CD14-positive monocyte (primary cell): Measurements from ENCODE around the gene UNKL. TPM values are rescaled to one million over a fixed set of nuclear protein-coding genes. Genes with fewer than 3 reads are reported as not detected.

Experiments used
- DNase-seq, 3 donors: peaks; one replicate each; pipeline ENCODE4 v3.0.0-alpha.2; 2011 to 2022
- H2AFZ ChIP-seq: 2 replicates; pipeline ENCODE4 v1.6.0; 2012; ENCODE audit warnings: mild to moderate bottlenecking, low read depth, low read length, inconsistent platforms; ENCODE audit not compliant: insufficient read depth, poor library complexity, severe bottlenecking
- H3K27ac ChIP-seq, 2 donors: 1 replicate in 1 of 2; 2 replicates in 1 of 2; pipeline ENCODE4 v1.5.1; 2012 to 2013; ENCODE audit warnings: low read length in 2 of 2, control low read depth in 1 of 2, inconsistent platforms in 1 of 2, low read depth in 1 of 2, mild to moderate bottlenecking in 1 of 2
- H3K27me3 ChIP-seq, 2 donors: one replicate each; pipeline versions ENCODE4 v1.6.0 to v1.6.1; 2011 to 2013; ENCODE audit warnings: low read length in 2 of 2; ENCODE audit not compliant: control insufficient read depth in 2 of 2, insufficient read depth in 2 of 2
- H3K36me3 ChIP-seq, 2 donors: replicated peaks in 1 of 2; 1 replicate in 1 of 2; 2 replicates in 1 of 2; pipeline versions ENCODE4 v1.5.1 to v1.6.1; 2012 to 2013; ENCODE audit warnings: low read length in 2 of 2, control low read depth in 1 of 2, inconsistent platforms in 1 of 2, mild to moderate bottlenecking in 1 of 2; ENCODE audit not compliant: insufficient read depth in 2 of 2, control insufficient read depth in 1 of 2
- H3K4me1 ChIP-seq, 2 donors: 1 replicate in 1 of 2; 2 replicates in 1 of 2; pipeline versions ENCODE4 v1.5.1 to v1.6.1; 2012 to 2013; ENCODE audit warnings: low read length in 2 of 2, control low read depth in 1 of 2, inconsistent platforms in 1 of 2, mild to moderate bottlenecking in 1 of 2, moderate library complexity in 1 of 2; ENCODE audit not compliant: insufficient read depth in 2 of 2, control insufficient read depth in 1 of 2
- H3K4me2 ChIP-seq: replicated peaks from 2 replicates; pipeline ENCODE3; 2012; ENCODE audit warnings: low read length, moderate library complexity, mild to moderate bottlenecking; ENCODE audit not compliant: poor library complexity, severe bottlenecking; ENCODE audit errors: extremely low read depth
- H3K4me3 ChIP-seq, 3 experiments: fragments of 200-600 bp in 1 of 3; sonication (generic) in 1 of 3; replicated peaks in 1 of 3; 1 replicate in 2 of 3; 2 replicates in 1 of 3; pipeline ENCODE4 v1.5.1; 2011 to 2013; ENCODE audit warnings: low read length in 3 of 3, mild to moderate bottlenecking in 3 of 3, control low read depth in 2 of 3, low read depth in 2 of 3, inconsistent platforms in 1 of 3, moderate library complexity in 1 of 3
- H3K79me2 ChIP-seq: 2 replicates; pipeline ENCODE4 v1.6.0; 2012; ENCODE audit warnings: mild to moderate bottlenecking, control low read depth, inconsistent platforms, low read length, moderate library complexity; ENCODE audit not compliant: insufficient read depth
- H3K9ac ChIP-seq: 2 replicates; pipeline ENCODE4 v1.6.0; 2017; ENCODE audit warnings: low read length, mild to moderate bottlenecking; ENCODE audit not compliant: insufficient read depth, poor library complexity, severe bottlenecking
- H3K9me3 ChIP-seq, 2 donors: replicated peaks in 1 of 2; 1 replicate in 1 of 2; 2 replicates in 1 of 2; pipeline versions ENCODE4 v1.5.1 to v1.6.1; 2012 to 2013; ENCODE audit warnings: low read length in 2 of 2, control low read depth in 1 of 2; ENCODE audit not compliant: control insufficient read depth in 1 of 2, insufficient read depth in 1 of 2
- H4K20me1 ChIP-seq: 2 replicates; pipeline ENCODE4 v1.6.0; 2012; ENCODE audit warnings: mild to moderate bottlenecking, low read length, control low read depth, moderate library complexity; ENCODE audit not compliant: insufficient read depth
- H3K27ac Mint-ChIP-seq, 7 donors: one replicate each; pipeline ENCODE4 v1.8.0; 2020; ENCODE audit warnings: mild to moderate bottlenecking in 7 of 7, mixed read lengths in 7 of 7, moderate library complexity in 6 of 7, inconsistent platforms in 2 of 7
- H3K27me3 Mint-ChIP-seq, 3 donors: one replicate each; pipeline ENCODE4 v1.8.0; 2021 to 2022; ENCODE audit warnings: low read depth in 3 of 3, mild to moderate bottlenecking in 3 of 3, mixed read lengths in 3 of 3, moderate library complexity in 3 of 3, inconsistent platforms in 1 of 3
- H3K36me3 Mint-ChIP-seq, 2 donors: one replicate each; pipeline ENCODE4 v1.8.0; 2020; ENCODE audit warnings: mixed read lengths in 2 of 2, inconsistent platforms in 1 of 2, mild to moderate bottlenecking in 1 of 2
- H3K4me1 Mint-ChIP-seq: one replicate; pipeline ENCODE4 v1.8.0; 2020; ENCODE audit warnings: mild to moderate bottlenecking, mixed read lengths
- H3K4me3 Mint-ChIP-seq, 2 donors: one replicate each; pipeline ENCODE4 v1.8.0; 2020; ENCODE audit warnings: mild to moderate bottlenecking in 2 of 2, mixed read lengths in 2 of 2, moderate library complexity in 1 of 2
- H3K9me3 Mint-ChIP-seq, 7 donors: one replicate each; pipeline ENCODE4 v1.8.0; 2020 to 2022; ENCODE audit warnings: mixed read lengths in 7 of 7, mild to moderate bottlenecking in 6 of 7, moderate library complexity in 6 of 7, inconsistent platforms in 2 of 7
- WGBS: methylation state at CpG from one replicate; pipeline ENCODE4 v1.1.5; 2013; ENCODE audit warnings: missing lambda C conversion rate; ENCODE audit not compliant: insufficient coverage; 5-methylcytosine and 5-hydroxymethylcytosine counted together
- intact Hi-C, 2 donors: fragments of 100-400 bp; cut with micrococcal nuclease; formaldehyde crosslinking; loops; one replicate each; pipeline versions ENCODE4 v1.15.0 to v1.15.1; 2023
- polyA plus RNA-seq, 3 donors: library from polyadenylated mRNA; depleted of rRNA in 1 of 3; unstranded in 2 of 3; stranded (reverse) in 1 of 3; fragments of 300-500 nt in 2 of 3; fragments of >200 nt in 1 of 3; fragmentation: Illumina TruSeq in 2 of 3; gene quantifications; 1 replicate in 2 of 3; 2 replicates in 1 of 3; pipeline ENCODE4 v1.2.3, GENCODE V29; 2012 to 2021
- TF ChIP-seq, protein P1 (sequence below): fragments of 200-600 bp; IDR thresholded peaks from one replicate; pipeline ENCODE4 v1.8.0; 2022; ENCODE audit warnings: antibody characterized with exemption, mild to moderate bottlenecking

Gene UNKL
- polyA plus RNA-seq, 3 donors, result 1.2 to 19.9 (median 2.2) TPM

DNA sequence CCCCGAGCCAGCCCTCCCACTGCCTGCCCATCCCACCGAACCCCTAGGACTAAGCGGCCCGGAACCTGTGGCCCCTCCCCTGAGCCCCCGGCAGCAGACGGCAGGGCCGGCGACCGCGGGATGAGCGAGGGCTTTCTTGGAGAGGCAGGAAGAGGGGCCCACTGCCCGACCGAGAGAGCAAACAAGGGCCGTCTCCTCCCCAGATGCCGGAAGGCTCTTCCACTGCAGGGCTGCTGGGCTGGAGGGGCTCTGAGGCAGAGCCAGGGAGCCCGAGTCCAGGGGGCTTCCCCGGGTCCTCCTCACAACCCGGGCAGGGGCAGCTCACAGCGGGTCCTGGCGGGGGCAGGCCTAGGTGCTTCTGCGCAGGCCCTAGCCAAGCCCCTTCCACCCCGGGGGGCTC, 19.3 kb upstream of the UNKL start:
- Histone ChIP-seq H3K4me2 (no peak overlapping the region), H3K27ac (no peak overlapping the region), H3K9ac (no peak overlapping the region), H4K20me1 (no peaks in the 10 kb centered on the region), H2AFZ (no peak overlapping the region), H3K27me3 (peaks cover 0 to 30% of the 10 kb centered on the region in 2 donors), H3K4me3 (no peak overlapping the region), H3K9me3 (no peaks in the 10 kb centered on the region), H3K4me1 (peaks cover 1 to 15% of the 10 kb centered on the region in 2 donors), H3K36me3 (peaks cover 0 to 4% of the 10 kb centered on the region in 2 donors), H3K79me2 (no peaks in the 10 kb centered on the region)
- Mint-ChIP-seq H3K27ac (no peak overlapping the region), H3K27me3 (peaks cover 7 to 37% (median 7%) of the 10 kb centered on the region in 3 donors), H3K4me3 (no peak overlapping the region), H3K9me3 (peaks cover 0 to 2% (median 0%) of the 10 kb centered on the region in 7 donors), H3K4me1 (peaks cover 3% of the 10 kb centered on the region), H3K36me3 (peaks cover 0 to 11% of the 10 kb centered on the region in 2 donors)
- TF ChIP-seq, protein P1, sequence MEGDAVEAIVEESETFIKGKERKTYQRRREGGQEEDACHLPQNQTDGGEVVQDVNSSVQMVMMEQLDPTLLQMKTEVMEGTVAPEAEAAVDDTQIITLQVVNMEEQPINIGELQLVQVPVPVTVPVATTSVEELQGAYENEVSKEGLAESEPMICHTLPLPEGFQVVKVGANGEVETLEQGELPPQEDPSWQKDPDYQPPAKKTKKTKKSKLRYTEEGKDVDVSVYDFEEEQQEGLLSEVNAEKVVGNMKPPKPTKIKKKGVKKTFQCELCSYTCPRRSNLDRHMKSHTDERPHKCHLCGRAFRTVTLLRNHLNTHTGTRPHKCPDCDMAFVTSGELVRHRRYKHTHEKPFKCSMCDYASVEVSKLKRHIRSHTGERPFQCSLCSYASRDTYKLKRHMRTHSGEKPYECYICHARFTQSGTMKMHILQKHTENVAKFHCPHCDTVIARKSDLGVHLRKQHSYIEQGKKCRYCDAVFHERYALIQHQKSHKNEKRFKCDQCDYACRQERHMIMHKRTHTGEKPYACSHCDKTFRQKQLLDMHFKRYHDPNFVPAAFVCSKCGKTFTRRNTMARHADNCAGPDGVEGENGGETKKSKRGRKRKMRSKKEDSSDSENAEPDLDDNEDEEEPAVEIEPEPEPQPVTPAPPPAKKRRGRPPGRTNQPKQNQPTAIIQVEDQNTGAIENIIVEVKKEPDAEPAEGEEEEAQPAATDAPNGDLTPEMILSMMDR, result no peak
- DNase-seq, result no peak
- 80% methylated on average over 12 of the region's 22 CpGs for WGBS
- intact Hi-C loops, result no loop called here

DNA sequence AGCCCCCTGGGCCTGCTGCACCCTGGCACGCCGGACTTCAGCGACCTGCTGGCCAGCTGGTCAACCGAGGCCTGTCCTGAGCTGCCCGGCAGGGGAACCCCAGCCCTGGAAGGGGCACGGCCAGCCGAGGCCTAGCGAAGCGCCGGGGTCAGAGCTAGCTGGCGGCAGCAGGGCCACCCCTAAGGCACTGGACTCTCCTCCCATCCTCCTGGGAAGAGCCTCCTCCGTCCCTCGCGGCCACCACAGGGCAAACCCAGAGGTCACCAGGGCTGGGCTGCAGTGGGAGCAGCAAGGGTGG, 18.7 kb upstream of the UNKL start:
- Mint-ChIP-seq H3K27me3 (peaks cover 7 to 38% (median 7%) of the 10 kb centered on the region in 3 donors), H3K4me3 (peak overlapping the region in 1 of 2 donors; percentile 30), H3K27ac (no peak overlapping the region), H3K4me1 (peaks cover 3% of the 10 kb centered on the region), H3K36me3 (peaks cover 0 to 10% of the 10 kb centered on the region in 2 donors), H3K9me3 (peaks cover 0 to 2% (median 0%) of the 10 kb centered on the region in 7 donors)
- 88% methylated on average over 10 of the region's 14 CpGs for WGBS
- Histone ChIP-seq H3K9me3 (no peaks in the 10 kb centered on the region), H3K36me3 (peaks cover 0 to 4% of the 10 kb centered on the region in 2 donors), H3K27ac (no peak overlapping the region), H3K4me1 (peaks cover 5 to 20% of the 10 kb centered on the region in 2 donors), H3K9ac (peak overlapping the region; percentile 8), H3K79me2 (no peaks in the 10 kb centered on the region), H3K27me3 (peaks cover 0 to 30% of the 10 kb centered on the region in 2 donors), H4K20me1 (no peaks in the 10 kb centered on the region), H3K4me3 (no peak overlapping the region), H3K4me2 (peak overlapping the region; percentile 19), H2AFZ (no peak overlapping the region)
- DNase-seq, result no peak
- intact Hi-C loops, result no loop called here
- TF ChIP-seq, protein P1, result no peak
